ENCODE data around the gene PCDHB9. TPM values are rescaled to one million over a fixed set of nuclear protein-coding genes. Genes with fewer than 3 reads are reported as not detected.
"Not testable (repeated sequence)": the region's sequence is repeated elsewhere in the genome, so short reads cannot be mapped to it uniquely, and the experiment has no call there.

The PCDHB9 gene
- polyA plus RNA-seq (ENCODE audit: insufficient read length in 3 of 3), result 1 to 10 TPM; 4.1 to 4.4 (median 4.3) TPM
- long read RNA-seq, donor 1, full-length matches to known transcripts, result 5 of 5 reads
- long read RNA-seq, donor 1, partial matches to known transcripts, result 0 of 5 reads
- long read RNA-seq, donor 1, other reads (novel, unspliced or antisense), result 0 of 5 reads
- long read RNA-seq, donor 2, full-length matches to known transcripts, result 5 of 5 reads
- long read RNA-seq, donor 2, partial matches to known transcripts, result 0 of 5 reads
- long read RNA-seq, donor 2, other reads (novel, unspliced or antisense), result 0 of 5 reads
- long read RNA-seq, donor 3, full-length matches to known transcripts, result 8 of 8 reads
- long read RNA-seq, donor 3, partial matches to known transcripts, result 0 of 8 reads
- long read RNA-seq, donor 3, other reads (novel, unspliced or antisense), result 0 of 8 reads
- long read RNA-seq, donor 4, full-length matches to known transcripts, result 4 of 4 reads
- long read RNA-seq, donor 4, partial matches to known transcripts, result 0 of 4 reads
- long read RNA-seq, donor 4, other reads (novel, unspliced or antisense), result 0 of 4 reads
- long read RNA-seq, donor 5, result 0 reads
- long read RNA-seq, donor 6, full-length matches to known transcripts, result 7 of 7 reads
- long read RNA-seq, donor 6, partial matches to known transcripts, result 0 of 7 reads
- long read RNA-seq, donor 6, other reads (novel, unspliced or antisense), result 0 of 7 reads
- long read RNA-seq, donor 7, full-length matches to known transcripts, result 6 of 6 reads
- long read RNA-seq, donor 7, partial matches to known transcripts, result 0 of 6 reads
- long read RNA-seq, donor 7, other reads (novel, unspliced or antisense), result 0 of 6 reads
- long read RNA-seq, donor 8, result 0 reads
- long read RNA-seq, donor 9, full-length matches to known transcripts, result 6 of 6 reads
- long read RNA-seq, donor 9, partial matches to known transcripts, result 0 of 6 reads
- long read RNA-seq, donor 9, other reads (novel, unspliced or antisense), result 0 of 6 reads
- long read RNA-seq, donor 10, full-length matches to known transcripts, result 6 of 6 reads
- long read RNA-seq, donor 10, partial matches to known transcripts, result 0 of 6 reads
- long read RNA-seq, donor 10, other reads (novel, unspliced or antisense), result 0 of 6 reads
- long read RNA-seq, donor 11, full-length matches to known transcripts, result 3 of 3 reads
- long read RNA-seq, donor 11, partial matches to known transcripts, result 0 of 3 reads
- long read RNA-seq, donor 11, other reads (novel, unspliced or antisense), result 0 of 3 reads
- long read RNA-seq, donor 12, result 0 reads
- long read RNA-seq, donor 13, result 0 reads
- long read RNA-seq, donor 14, full-length matches to known transcripts, result 3 of 3 reads
- long read RNA-seq, donor 14, partial matches to known transcripts, result 0 of 3 reads
- long read RNA-seq, donor 14, other reads (novel, unspliced or antisense), result 0 of 3 reads
- long read RNA-seq, donor 15, full-length matches to known transcripts, result 1 of 1 reads
- long read RNA-seq, donor 15, partial matches to known transcripts, result 0 of 1 reads
- long read RNA-seq, donor 15, other reads (novel, unspliced or antisense), result 0 of 1 reads
- long read RNA-seq, donor 16, full-length matches to known transcripts, result 10 of 10 reads
- long read RNA-seq, donor 16, partial matches to known transcripts, result 0 of 10 reads
- long read RNA-seq, donor 16, other reads (novel, unspliced or antisense), result 0 of 10 reads

DNA sequence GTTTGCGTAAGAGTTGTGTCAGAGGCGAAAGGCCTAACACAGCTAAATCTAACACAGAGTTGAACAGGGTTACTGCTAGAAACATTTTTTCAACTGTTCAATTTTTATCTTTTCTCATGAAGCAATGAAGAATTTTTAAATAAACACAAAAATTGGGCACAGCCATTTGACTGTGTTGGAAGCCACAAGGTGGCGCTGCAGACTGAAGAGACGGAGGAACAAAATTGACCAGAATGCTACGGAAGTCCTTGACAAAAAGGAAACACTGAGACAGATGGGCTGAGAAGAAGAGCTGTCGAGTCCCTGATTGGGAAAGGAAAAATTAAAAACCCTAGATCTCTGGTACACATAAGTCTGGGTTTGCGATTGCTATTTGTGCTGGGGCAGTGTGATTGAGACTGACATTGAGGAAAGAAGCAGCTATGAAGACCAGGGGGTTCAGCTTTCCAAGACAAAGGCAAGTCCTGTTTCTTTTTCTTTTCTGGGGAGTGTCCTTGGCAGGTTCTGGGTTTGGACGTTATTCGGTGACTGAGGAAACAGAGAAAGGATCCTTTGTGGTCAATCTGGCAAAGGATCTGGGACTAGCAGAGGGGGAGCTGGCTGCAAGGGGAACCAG is at the start of gene PCDHB9:
Gene PCDHB9, plus strand, starts transcription at position 265 of the 616 bp plus-strand sequence. Its CDS starts 158 bp downstream, at position 423.
- DNase-seq (ENCODE audit: extremely low read depth in 1 of 11, low read depth in 9 of 11, low spot score in 4 of 11), result no peak

DNA sequence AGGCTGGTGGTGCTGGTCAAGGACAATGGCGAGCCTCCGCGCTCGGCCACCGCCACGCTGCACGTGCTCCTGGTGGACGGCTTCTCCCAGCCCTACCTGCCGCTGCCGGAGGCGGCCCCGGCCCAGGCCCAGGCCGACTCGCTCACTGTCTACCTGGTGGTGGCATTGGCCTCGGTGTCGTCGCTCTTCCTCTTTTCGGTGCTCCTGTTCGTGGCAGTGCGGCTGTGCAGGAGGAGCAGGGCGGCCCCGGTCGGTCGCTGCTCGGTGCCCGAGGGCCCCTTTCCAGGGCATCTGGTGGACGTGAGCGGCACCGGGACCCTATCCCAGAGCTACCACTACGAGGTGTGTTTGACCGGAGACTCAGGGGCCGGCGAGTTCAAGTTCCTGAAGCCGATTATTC is 49.6 kb upstream of the PCDHB9 start:
- DNase-seq (ENCODE audit: extremely low read depth in 1 of 11, low read depth in 9 of 11, low spot score in 4 of 11), result not testable (repeated sequence)

- DNase-seq (ENCODE audit: extremely low read depth in 1 of 11, low read depth in 9 of 11, low spot score in 4 of 11), result peak in 2 of 11 donors; percentile 9 to 39
These were observed 37.1 kb upstream of the PCDHB9 start, which contains the start of gene PCDHB6 for GRCh38 chr5:141149812-141150211. Gene PCDHB6, plus strand, starts transcription at chr5:141150057. Its CDS starts 201 bp downstream, at chr5:141150258.

GRCh38 chr5:141150224-141150992 is 36.6 kb upstream of the PCDHB9 start:
- DNase-seq (ENCODE audit: extremely low read depth in 1 of 11, low read depth in 9 of 11, low spot score in 4 of 11), result no peak

DNA sequence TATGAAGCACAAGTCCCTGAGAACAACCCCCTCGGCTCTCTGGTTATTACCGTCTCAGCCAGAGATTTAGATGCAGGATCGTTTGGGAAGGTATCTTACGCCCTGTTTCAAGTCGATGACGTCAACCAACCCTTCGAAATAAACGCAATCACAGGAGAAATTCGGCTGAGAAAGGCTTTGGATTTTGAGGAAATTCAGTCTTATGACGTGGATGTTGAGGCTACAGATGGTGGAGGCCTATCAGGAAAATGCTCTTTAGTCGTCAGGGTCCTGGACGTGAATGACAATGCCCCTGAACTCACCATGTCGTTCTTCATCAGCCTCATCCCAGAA is 36.0 kb upstream of the PCDHB9 start:
- no peak for DNase-seq (ENCODE audit: extremely low read depth in 1 of 11, low read depth in 9 of 11, low spot score in 4 of 11)

DNA sequence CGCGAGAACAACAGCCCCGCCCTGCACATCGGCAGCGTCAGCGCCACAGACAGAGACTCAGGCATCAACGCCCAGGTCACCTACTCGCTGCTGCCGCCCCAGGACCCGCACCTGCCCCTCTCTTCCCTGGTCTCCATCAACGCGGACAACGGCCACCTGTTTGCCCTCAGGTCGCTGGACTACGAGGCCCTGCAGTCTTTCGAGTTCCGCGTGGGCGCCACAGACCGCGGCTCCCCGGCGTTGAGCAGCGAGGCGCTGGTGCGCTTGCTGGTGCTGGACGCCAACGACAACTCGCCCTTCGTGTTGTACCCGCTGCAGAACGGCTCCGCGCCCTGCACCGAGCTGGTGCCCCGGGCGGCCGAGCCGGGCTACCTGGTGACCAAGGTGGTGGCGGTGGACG is 35.3 kb upstream of the PCDHB9 start:
- not testable (repeated sequence) for DNase-seq (ENCODE audit: extremely low read depth in 1 of 11, low read depth in 9 of 11, low spot score in 4 of 11)

GRCh38 chr5:141152096-141152495 is 34.9 kb upstream of the PCDHB9 start:
- not testable (repeated sequence) for DNase-seq (ENCODE audit: extremely low read depth in 1 of 11, low read depth in 9 of 11, low spot score in 4 of 11)

DNA sequence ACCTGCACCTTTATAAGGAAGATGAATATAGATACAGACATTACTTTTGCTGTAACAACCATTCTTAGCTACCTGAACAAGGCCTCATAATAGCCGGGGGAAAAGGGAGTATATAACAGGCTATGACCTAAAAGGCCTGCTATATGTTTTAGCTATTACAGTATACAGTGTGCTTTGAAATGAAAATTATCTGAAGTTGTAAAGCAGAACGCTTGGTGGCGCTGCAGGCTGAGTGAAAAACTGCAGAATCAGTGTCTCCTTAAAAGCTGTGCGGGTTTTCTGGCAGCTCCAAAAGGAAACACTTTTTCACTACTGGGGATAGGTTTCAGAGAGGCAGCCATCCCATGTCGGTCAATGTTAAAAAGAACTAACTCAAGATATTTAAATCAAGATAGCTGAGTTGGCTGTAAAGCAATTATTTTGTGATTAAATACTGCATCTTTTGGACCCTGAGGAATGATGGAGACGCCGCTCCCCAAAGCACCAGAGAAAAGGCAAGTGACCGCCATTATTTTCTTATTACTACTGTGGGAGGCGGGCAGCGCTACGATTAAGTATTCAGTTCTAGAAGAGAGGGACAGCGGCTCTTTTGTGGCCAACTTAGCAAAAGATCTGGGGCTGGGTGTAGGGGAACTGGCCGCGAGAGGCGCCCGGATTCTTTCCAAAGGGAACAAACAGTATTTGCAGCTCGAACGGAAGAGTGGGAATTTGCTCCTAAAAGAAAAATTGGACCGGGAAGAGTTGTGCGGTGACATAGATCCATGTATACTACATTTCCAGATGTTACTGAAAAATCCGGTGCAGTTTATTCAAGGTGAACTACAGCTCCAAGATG is 31.2 kb upstream of the PCDHB9 start:
- DNase-seq (ENCODE audit: extremely low read depth in 1 of 11, low read depth in 9 of 11, low spot score in 4 of 11), result no peak

GRCh38 chr5:141157356-141157755 is 29.6 kb upstream of the PCDHB9 start:
- not testable (repeated sequence) for DNase-seq (ENCODE audit: extremely low read depth in 1 of 11, low read depth in 9 of 11, low spot score in 4 of 11)

- not testable (repeated sequence) for DNase-seq (ENCODE audit: extremely low read depth in 1 of 11, low read depth in 9 of 11, low spot score in 4 of 11)
These were observed 29.1 kb upstream of the PCDHB9 start for GRCh38 chr5:141157901-141158300.

DNA sequence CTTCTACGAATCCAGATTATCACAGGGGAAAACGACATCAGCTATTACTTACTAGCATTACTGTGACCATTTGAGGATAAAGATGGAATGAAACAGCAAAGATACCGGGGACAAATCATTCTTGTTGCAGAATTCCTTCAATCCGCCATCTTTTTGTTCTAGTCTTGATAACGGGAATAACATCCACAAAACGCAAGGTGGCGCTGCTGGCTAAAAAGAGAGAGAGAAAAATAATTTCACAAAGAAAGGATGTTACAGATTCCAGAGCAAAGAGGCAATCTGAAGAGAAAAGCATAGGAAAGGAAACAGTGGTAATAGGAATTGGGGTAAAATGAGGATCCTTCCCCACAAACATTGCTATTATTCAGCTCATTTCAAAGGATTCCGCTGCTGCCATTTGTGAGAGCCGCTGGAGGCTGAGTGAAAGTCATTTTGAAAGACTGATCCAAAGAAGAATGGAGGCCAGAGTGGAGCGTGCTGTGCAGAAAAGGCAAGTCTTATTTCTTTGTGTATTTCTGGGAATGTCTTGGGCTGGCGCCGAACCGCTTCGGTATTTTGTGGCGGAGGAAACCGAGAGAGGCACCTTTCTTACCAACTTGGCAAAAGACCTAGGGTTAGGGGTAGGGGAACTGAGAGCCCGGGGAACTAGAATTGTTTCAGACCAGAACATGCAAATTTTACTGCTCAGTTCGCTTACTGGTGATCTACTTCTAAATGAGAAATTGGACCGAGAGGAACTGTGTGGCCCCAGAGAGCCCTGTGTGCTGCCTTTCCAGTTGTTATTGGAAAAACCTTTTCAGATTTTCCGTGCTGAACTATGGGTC is 14.4 kb upstream of the PCDHB9 start, which contains the start of gene PCDHB7:
Gene PCDHB7, plus strand, starts transcription at position 264 of the 824 bp plus-strand sequence. Its CDS starts 192 bp downstream, at position 456.
- peak in 2 of 11 donors; percentile 23 to 50 for DNase-seq (ENCODE audit: extremely low read depth in 1 of 11, low read depth in 9 of 11, low spot score in 4 of 11)

GRCh38 chr5:141174291-141175104 is 12.5 kb upstream of the PCDHB9 start:
- DNase-seq (ENCODE audit: extremely low read depth in 1 of 11, low read depth in 9 of 11, low spot score in 4 of 11), result not testable (repeated sequence)

DNA sequence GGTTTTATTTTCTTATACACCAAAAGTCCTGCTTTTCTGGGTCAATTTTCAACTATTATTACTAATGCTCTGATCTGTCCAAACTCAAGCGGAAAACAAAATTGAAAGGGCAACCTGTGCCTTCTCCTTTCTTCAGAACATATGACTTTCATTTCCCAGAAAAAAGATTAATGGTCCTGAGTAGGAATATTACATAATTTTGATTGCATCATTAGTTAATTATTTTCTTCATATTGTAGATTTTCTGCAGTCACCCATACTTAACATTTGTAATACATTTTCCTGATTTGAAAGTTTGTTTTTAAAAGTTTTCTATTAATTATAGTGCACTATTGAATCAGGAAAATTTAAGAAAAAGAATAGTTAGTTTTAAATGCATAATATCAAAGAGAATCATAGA is 11.0 kb upstream of the PCDHB9 start:
- no peak for DNase-seq (ENCODE audit: extremely low read depth in 1 of 11, low read depth in 9 of 11, low spot score in 4 of 11)

DNA sequence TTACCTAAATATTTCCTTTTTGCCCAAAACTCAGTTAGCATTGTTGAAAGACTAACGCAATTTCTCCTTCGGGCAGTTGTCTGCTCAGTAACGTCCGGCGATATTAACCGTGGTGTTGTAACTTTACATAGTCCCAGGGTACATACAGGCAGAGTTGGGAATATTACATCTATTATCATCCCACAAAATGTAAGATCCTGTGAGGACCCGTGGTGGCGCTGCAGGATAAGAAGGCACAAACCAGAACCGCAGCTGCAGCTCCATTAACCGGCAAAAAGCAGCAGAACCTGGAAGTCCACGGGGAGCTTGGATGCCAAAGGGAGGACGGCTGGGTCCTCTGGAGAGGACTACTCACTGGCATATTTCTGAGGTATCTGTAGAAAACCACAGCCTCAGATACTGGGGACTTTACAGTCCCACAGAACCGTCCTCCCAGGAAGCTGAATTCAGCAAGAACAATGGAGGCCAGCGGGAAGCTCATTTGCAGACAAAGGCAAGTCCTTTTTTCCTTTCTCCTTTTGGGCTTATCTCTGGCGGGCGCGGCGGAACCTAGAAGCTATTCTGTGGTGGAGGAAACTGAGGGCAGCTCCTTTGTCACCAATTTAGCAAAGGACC is 9.3 kb upstream of the PCDHB9 start, which contains the start of gene PCDHB8:
Gene PCDHB8, plus strand, starts transcription at position 214 of the 615 bp plus-strand sequence. Its CDS starts 245 bp downstream, at position 459.
- DNase-seq (ENCODE audit: extremely low read depth in 1 of 11, low read depth in 9 of 11, low spot score in 4 of 11), result not testable (repeated sequence)
